ENCODE measurements around the gene GRIN1. TPM values are rescaled to one million over a fixed set of nuclear protein-coding genes. Genes with fewer than 3 reads are reported as not detected.

The GRIN1 gene
- total and polyA plus RNA-seq, 2 of the 8 experiments (the other 6 are each of a cell fraction or from before 2014, with no cell fraction given) = 0.48 to 2.1 TPM

GRCh38 chr9:137179761-137180160, 40.8 kb downstream of the GRIN1 start:
- Histone ChIP-seq H2BK15ac (ENCODE audit: low read length) (no peak overlapping the region), H3K4ac (replicated peaks; ENCODE audit: insufficient read length, low read depth, low read length) (no peak overlapping the region), H3K23me2 (ENCODE audit: low read depth, low read length) (no peaks in the 10 kb centered on the region), H3K18ac (ENCODE audit: extremely low read depth, low read length) (no peak overlapping the region), H4K5ac (ENCODE audit: insufficient read length, low read depth, low read length) (no peak overlapping the region), H3K56ac (replicated peaks; ENCODE audit: insufficient read length, low read depth, low read length) (no peak overlapping the region), H3K27ac (ENCODE audit: low read depth, low read length) (no peak overlapping the region), H2AK5ac (ENCODE audit: low read depth, low read length) (no peak overlapping the region), H3K79me2 (ENCODE audit: control insufficient read depth in 1 of 2, insufficient read depth in 2 of 2, low read length in 2 of 2) (no peaks in the 10 kb centered on the region), H3K9me3 (ENCODE audit: insufficient read depth in 2 of 2, low read depth in 1 of 2, low read length in 1 of 2) (no peaks in the 10 kb centered on the region), H3K4me3 (ENCODE audit: extremely low read depth in 1 of 4, insufficient read depth in 2 of 4, low read depth in 3 of 4, low read length in 4 of 4) (no peak overlapping the region), H3K4me1 (replicated peaks in 1 of 4; ENCODE audit: control insufficient read depth in 3 of 4, insufficient read depth in 4 of 4, low read length in 3 of 4) (peaks cover 0 to 8% (median 3%) of the 10 kb centered on the region in 4 experiments; a peak in 5 of 7 replicates), H3K23ac (ENCODE audit: insufficient read length) (no peak overlapping the region), H4K20me1 (replicated peaks in 1 of 2; ENCODE audit: control insufficient read depth in 1 of 2, insufficient read depth in 2 of 2, low read length in 2 of 2) (peaks cover 2 to 26% of the 10 kb centered on the region in 2 experiments), H3K9ac (replicated peaks in 1 of 4; ENCODE audit: extremely low read depth in 1 of 4, low read depth in 3 of 4, low read length in 3 of 4) (no peak overlapping the region), H3K27me3 (replicated peaks in 1 of 4; ENCODE audit: control insufficient read depth in 3 of 4, extremely low read depth in 1 of 4, insufficient read depth in 3 of 4, low read length in 3 of 4) (no peaks in the 10 kb centered on the region; a peak in 2 of 7 replicates), H4K8ac (ENCODE audit: extremely low read depth, insufficient read depth, low read length) (no peak overlapping the region), H4K91ac (replicated peaks; ENCODE audit: insufficient read length, low read length) (no peak overlapping the region), H3K14ac (ENCODE audit: insufficient read length) (no peak overlapping the region), H3K79me1 (ENCODE audit: low read depth, low read length) (no peaks in the 10 kb centered on the region; the same call in 1 of the 2 replicates), H3K4me2 (ENCODE audit: insufficient read depth in 1 of 2, low read depth in 2 of 2, low read length in 2 of 2) (no peak overlapping the region), H2BK12ac (ENCODE audit: low read depth, low read length) (no peak overlapping the region), H3K36me3 (ENCODE audit: control insufficient read depth in 2 of 4, insufficient read depth in 4 of 4, low read length in 3 of 4) (peaks cover 0 to 38% (median 10%) of the 10 kb centered on the region in 4 experiments; a peak in 7 of 8 replicates), H2BK5ac (ENCODE audit: low read depth, low read length) (no peak overlapping the region), H2AFZ (ENCODE audit: low read length) (no peak overlapping the region), H2BK20ac (ENCODE audit: low read length) (no peak overlapping the region), H2BK120ac (replicated peaks; ENCODE audit: low read depth, low read length) (no peak overlapping the region)
- no peak for FAIRE-seq
- CTCF ChIA-PET (ENCODE audit: partially characterized antibody) = interaction anchor here (1.0 to 1.4 kb wide), 6 partner anchors 8 to 116 kb away, joined by 3 to 5 read pairs (median 4); partner anchors contain the start of gene TMEM210
- 87% methylated on average over 8 of the region's 17 CpGs; no CpG with 5 or more reads in 1 of the 2 experiments for WGBS, 2 experiments (ENCODE audit: extremely low coverage in 1 of 2, insufficient coverage in 1 of 2, insufficient read length in 1 of 2, insufficient replicate concordance in 2 of 2, low coverage in 1 of 2, low lambda C conversion rate in 2 of 2, missing lambda C conversion rate in 1 of 2)
- no peak for DNase-seq (ENCODE audit: low read depth in 1 of 2, low spot score in 2 of 2)
- POLR2A ChIA-PET (ENCODE audit: partially characterized antibody) = interaction anchor here (0.7 to 1.3 kb wide), 3 partner anchors 9 to 23 kb away, joined by 3 to 9 read pairs (median 4); partner anchors contain the start of genes ANAPC2 and SSNA1
- TF ChIP-seq RNF2 (IDR thresholded peaks at IDR 0.05; ENCODE audit: borderline replicate concordance, low read depth, low read length, missing control alignments, poor library complexity, severe bottlenecking) (no peak), SP4 (IDR thresholded peaks at IDR 0.05; ENCODE audit: low read length) (no peak), EP300 (IDR thresholded peaks at IDR 0.05; ENCODE audit: borderline replicate concordance in 1 of 2, low read depth in 2 of 2, low read length in 2 of 2) (no peak), RXRA (IDR thresholded peaks at IDR 0.05; ENCODE audit: insufficient read depth, low read depth, low read length) (no peak), TEAD4 (IDR thresholded peaks at IDR 0.05; ENCODE audit: low read depth, low read length) (no peak), EZH2 (IDR thresholded peaks at IDR 0.05; ENCODE audit: low read depth, low read length, severe bottlenecking) (no peak), SP1 (IDR thresholded peaks at IDR 0.05; ENCODE audit: low read depth, low read length) (no peak), RFX5 (IDR thresholded peaks at IDR 0.05; ENCODE audit: borderline replicate concordance, low read depth, low read length) (no peak), CHD1 (IDR thresholded peaks at IDR 0.05; ENCODE audit: low read depth, low read length) (no peak), KDM1A (IDR thresholded peaks at IDR 0.05; ENCODE audit: borderline replicate concordance, low read length) (no peak), SIN3A (conservative IDR thresholded peaks at IDR 0.05 in 1 of 2, IDR thresholded peaks at IDR 0.05 in 1 of 2; ENCODE audit: low read depth in 1 of 2, low read length in 2 of 2) (no peak), GTF2F1 (IDR thresholded peaks at IDR 0.05; ENCODE audit: borderline replicate concordance, low read depth, low read length) (no peak), SAP30 (IDR thresholded peaks at IDR 0.05; ENCODE audit: insufficient read depth, insufficient replicate concordance, low read length) (no peak)

All from H1 (cell line).